GM18498 (cell line): ENCODE results near the gene CNTNAP3B.
"Not testable (repeated sequence)": the region's sequence is repeated elsewhere in the genome, so short reads cannot be mapped to it uniquely, and the experiment has no call there.

Experiments
- ATAC-seq: cut with Tn5 transposase; IDR thresholded peaks from one replicate; pipeline ENCODE4 v1.9.1; 2021; ENCODE audit warnings: mild to moderate bottlenecking, moderate library complexity; ENCODE audit not compliant: unreplicated experiment

The CNTNAP3B gene

DNA sequence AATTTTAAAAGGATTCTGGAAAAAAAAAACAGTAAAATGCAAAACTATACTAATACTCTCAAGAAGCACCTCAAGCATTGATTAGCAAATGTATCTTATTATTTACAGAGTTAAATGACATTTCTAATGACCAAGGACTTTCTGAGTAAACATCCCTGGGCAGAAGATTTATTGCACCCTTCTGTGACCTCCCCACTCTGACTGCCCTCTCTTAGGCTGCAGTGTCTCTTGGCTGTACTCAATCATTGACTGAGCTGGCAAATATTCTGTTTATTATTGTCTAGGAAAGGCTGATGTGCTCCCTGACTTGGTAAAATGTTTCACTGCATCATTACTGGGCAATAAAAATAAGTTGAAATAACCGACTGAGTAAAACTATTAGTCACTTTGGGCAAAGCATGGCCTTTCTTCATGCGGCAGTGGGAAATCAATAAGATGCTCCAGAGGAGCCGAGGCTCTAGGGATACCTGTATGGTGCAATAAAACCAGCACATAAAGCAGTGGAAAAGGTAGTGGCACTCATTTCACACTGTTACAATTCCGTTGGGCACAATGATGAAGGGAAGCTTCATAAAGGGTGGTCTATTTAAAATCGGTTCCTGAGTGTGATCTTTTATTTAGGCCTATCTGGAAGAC lies 151.1 kb downstream of the CNTNAP3B start:
- not testable (repeated sequence) for ATAC-seq

DNA sequence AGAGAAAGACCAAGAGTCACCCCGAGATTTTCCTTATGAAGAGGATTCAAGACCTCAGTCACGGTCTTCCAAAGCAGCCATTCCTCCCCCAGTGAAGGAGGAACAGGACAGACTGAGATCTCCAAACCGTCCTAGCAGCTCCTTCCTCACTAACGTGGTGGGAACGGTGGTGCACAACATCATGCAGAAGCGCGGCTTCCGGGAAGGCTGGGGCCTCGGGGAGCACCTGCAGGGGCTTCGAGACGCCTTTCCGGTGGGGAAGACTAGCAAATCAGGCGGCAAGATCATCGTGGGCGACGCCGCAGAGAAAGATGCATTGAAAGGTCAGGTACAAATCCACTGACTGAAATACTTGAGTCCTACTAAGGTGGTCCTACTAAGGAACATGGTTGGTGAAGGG lies 154.3 kb downstream of the CNTNAP3B start:
- not testable (repeated sequence) for ATAC-seq

DNA sequence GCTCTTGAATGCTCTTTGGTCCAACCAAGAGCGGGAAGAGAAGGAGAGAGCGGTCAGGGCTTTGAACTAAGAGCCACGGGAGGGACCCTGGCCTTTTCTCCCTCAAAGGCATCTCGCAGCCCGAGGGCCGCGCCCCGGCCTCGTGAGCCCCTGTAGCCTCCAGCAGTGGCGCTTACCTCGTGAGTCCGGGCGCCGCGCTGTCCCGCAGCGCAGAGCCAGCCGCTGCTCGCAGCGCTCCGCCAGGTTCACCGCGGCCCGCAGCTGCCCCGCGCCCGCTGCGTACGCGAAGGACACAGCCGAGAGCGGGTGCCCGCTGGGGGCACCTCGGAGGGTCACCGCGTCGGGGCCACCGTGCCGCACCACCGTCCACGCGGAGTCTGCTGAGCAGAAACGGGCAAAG lies 176.2 kb downstream of the CNTNAP3B start:
- not testable (repeated sequence) for ATAC-seq

DNA sequence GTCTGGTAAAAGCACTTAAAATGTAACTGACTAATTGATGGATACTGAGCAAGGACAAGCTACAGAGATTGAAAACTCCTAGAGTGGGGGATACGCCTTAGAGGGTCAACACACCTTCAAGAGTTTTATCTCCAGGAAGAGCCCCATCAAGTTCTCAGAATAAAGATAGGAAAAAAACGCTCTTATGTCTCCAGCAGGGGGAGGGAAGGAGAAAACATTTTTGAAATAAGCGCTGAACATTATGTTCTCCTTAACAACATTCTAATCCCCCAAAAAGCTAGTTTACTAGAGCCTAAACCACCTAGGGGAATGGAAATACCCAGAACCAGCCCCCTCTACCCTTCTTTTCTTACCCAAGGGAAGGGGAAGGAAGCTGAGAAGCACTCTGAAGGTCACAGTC lies 187.5 kb downstream of the CNTNAP3B start:
- not testable (repeated sequence) for ATAC-seq

DNA sequence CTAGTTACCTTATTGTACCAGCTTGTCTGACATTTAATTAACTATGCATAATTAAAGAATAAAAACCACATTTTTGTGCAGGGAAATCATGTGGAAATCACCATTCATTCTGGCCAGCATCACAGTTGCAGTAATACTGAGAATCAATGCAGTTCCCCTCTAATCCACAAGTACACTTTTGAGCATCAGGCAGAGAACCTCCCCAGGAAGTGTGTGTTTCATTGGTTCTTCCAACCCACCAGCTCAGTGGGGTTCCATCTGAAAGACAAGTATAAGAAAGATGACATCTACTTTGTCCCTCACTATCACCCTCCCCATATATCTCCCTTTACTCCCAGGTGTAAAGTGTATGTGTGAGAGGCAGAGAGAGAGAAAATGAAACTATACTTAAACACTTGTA lies 191.1 kb downstream of the CNTNAP3B start:
- not testable (repeated sequence) for ATAC-seq

DNA sequence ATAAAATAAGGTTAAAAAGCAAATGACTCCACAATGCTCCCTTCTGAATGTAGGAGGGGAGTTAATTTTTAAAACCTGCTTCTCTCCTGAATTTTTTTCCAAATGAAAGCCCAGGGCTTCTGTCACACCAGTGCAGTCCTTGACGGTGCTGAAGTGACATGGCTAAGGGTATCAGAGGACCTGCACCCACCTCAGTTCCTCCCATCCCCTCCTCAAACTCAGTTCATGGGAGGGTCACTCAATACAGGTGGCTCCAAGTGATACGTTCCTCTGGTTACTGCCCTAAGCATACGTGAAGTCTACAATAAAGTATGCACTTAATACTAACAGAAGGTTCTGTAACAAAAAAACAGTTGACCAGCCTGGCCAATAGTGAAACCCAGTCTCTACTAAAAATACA lies 193.5 kb downstream of the CNTNAP3B start:
- ATAC-seq = not testable (repeated sequence)

DNA sequence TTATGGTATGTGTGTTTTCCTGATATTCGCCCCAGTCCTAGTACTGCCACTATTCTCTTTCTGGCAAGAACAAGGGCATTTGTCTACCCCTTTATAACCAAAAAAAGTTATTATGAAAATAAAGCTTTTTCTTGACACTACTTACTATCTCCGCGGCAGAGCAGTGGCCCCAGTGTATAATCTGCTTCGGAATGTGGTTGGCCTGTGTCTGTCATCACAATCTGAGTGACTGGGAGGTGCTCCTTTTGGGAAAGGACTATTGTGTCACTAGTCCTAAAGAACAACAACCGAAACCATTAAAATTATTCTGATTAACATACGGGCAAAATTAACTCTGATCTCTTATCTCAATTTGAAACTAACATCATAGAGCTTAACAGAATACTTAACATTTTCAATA lies 200.1 kb downstream of the CNTNAP3B start:
- ATAC-seq = not testable (repeated sequence)

DNA sequence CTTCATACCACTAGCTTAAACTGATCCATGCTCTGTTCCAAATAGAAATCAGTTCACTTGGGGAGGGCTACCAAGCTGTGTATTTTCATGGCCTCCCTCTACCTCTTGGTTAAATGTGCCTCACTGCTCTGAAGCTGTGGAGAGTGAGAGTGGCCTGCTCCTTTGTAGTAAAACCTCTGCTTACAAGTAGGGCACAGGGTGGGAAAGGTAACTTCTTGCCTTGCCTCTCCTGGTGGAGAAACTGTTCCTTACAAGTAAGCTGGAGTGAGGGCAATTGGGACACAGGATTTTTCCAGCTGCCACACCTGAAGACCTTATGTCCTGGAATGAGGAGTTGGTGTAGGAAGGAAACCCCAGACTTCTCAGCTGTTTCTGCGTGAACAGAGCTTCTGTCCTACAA lies 211.9 kb downstream of the CNTNAP3B start:
- not testable (repeated sequence) for ATAC-seq

DNA sequence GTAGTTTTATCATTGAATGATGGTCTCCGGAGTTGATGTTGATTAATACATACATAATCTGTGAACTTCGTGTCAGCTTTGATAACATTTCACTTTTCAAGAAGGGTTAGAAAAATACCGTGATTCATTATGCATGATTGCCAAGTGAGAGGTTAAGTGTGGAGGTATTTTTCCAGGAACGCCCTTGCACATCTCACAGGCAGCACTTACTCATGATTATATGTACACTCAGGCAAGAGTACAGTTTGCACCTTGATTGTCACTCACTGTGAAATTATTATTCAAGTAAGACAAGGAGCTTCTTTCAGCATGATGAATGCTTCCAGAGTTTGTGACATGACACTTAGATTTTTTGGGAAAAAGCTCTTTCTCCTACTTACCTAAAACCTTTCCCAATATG lies 223.7 kb downstream of the CNTNAP3B start:
- not testable (repeated sequence) for ATAC-seq

DNA sequence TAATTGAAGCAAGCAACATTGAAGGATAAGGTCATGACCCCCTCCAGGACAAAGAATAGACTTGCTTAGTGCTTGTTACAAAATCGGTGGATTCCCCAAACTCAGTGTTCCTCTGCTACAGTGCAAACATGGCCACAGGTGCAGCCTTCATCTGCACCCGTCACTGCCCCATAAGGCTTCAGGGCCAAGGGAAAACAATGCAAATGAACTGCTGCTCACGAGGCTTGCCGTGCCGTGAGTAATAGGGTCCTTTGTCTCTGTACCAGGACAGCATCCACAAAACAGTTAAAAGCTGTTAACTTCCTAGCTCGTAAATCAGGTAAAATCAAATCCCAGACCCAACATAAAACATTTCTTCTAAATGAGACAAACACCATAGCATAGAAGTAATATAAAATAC lies 226.5 kb downstream of the CNTNAP3B start:
- not testable (repeated sequence) for ATAC-seq

DNA sequence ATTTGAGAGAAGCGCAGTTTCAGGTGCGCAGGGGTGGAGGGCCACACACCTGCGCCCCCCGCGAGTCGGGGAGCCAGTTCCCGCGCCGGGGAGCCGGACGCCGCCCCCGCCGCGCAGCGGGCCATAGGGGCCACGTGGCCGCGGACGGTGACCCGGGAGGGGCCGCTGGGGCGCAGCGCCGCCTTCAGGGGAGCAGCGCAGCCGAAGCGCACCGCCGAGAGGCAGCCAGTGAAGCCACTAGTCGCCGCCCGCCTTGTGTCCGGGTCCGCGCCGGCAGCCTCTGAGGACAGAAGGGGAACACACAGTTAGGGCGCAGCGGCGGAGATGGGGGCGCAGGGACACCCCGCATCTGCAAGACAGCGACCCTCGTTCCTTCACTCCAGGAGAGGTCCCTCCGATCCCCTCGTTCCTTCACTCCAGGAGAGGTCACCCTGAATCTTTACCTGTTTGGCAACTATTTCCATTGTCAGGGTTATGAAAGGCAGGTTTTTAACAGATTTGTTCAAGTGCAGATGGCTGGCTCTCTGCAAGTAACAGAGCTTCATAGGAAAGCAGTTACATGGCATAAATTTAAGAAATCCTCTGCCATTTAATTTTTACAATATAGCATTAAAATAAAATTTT lies 230.4 kb downstream of the CNTNAP3B start:
- not testable (repeated sequence) for ATAC-seq

DNA sequence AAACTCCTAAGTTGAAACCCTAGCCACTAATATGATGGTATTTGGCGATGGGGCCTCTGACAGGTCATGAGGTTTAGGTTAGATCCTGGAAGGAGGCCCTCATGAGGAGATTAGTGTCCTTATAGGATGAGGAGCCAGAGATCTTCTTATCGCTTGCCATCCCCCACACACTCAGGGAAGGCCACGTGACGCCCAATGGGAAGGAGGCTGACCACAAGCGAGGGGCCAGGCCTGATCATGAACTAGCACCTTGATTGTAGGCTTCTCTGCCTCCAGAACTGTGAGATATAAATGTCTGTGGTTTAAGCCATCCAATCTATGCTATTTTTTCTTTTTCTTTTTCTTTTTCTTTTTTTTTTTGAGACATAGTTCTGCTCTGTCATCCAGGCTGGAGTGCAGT lies 254.7 kb downstream of the CNTNAP3B start:
- ATAC-seq = not testable (repeated sequence)

DNA sequence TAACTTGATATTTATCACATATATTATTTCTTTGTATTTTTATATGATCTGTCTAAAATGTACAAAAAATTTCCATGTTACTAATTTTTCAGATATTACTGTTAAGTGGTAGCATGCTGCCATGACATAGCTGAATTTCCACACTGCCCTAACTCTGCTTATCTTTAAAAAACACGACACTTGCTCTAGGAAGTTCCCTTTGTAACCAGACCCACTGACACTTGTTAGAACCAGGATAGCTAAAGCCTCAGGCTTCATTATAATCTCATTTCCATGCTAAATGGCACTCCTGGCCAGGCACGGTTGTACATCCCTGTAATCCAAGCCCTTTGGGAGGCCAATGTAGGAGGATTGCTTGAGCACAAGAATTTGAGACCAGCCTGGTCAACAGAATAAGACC lies 273.8 kb downstream of the CNTNAP3B start:
- ATAC-seq = not testable (repeated sequence)

DNA sequence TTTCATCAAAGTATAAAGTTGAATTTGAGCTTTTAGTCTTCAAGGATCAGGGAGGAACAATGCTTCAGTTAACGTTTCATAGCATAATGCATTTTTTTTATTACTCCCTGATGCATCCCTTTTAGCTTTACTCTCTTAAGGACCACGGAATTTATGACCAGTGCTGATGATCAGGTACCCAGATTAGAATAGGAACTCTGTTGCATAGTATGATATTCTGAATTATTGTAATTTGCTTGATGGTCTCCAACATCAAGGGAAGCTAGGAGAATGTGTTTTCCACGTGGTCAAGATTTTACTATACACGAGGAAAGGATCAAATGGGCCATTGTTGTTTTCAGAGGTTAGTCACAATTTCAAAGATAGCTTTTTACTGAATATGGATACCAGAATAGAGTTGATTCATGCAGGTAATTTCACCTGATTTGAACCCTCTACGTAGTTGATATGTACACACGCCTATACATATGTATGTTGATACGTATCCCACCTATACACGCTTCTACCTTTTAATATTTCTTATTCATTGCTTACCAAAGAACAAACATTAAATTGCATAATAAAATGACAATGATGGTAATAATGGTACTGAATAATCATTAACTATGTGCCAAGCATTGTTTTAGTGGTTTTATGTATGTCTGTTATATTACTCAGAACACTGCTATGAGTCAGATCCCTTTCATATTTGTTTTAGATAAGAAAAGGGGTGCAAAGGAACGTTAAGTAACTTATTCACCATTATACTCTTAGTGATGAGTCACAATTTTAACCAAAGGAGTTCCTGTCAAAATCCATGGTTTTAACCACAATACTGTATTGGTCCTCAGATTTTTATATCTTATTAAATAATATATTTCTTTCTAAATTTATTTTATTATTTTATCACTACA lies 277.1 kb downstream of the CNTNAP3B start:
- not testable (repeated sequence) for ATAC-seq

DNA sequence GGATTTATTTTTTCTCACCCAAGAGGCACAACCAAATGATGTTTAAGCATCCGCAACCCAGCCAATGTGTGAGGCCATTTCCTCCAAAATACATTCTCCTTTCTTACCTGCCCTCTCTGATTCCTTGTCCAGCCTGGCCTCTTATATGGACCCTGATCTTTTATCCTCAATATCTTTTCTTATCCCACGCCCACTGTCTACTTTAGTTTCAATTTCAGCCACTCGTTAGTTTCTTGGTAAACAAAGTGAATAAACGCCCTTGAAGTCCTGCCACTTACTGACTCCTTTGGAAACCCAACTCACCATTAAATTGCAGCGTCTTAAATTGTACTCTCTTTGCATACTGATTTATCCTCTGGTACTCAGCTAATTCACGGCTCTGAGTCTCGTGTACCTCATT lies 281.4 kb downstream of the CNTNAP3B start:
- ATAC-seq = not testable (repeated sequence)
